IgD-negative memory B cell (primary cell): Measurements from ENCODE around the gene SEMA6D. TPM values are rescaled to one million over a fixed set of nuclear protein-coding genes. Genes with fewer than 3 reads are reported as not detected.
"Not testable (repeated sequence)": the region's sequence is repeated elsewhere in the genome, so short reads cannot be mapped to it uniquely, and the experiment has no call there.

Experiments used
- H3K27ac Mint-ChIP-seq, 3 donors: one replicate each; pipeline ENCODE4 v1.8.0; 2020 to 2022; ENCODE audit warnings: mild to moderate bottlenecking in 3 of 3, mixed read lengths in 3 of 3, moderate library complexity in 1 of 3
- H3K27me3 Mint-ChIP-seq: one replicate; pipeline ENCODE4 v1.8.0; 2021; ENCODE audit warnings: mixed read lengths
- H3K36me3 Mint-ChIP-seq: one replicate; pipeline ENCODE4 v1.8.0; 2020; ENCODE audit warnings: mild to moderate bottlenecking, mixed read lengths
- H3K4me1 Mint-ChIP-seq, 3 donors: one replicate each; pipeline ENCODE4 v1.8.0; 2020 to 2022; ENCODE audit warnings: mixed read lengths in 3 of 3, mild to moderate bottlenecking in 1 of 3
- H3K4me3 Mint-ChIP-seq, 4 donors: one replicate each; pipeline ENCODE4 v1.8.0; 2020 to 2022; ENCODE audit warnings: mild to moderate bottlenecking in 4 of 4, mixed read lengths in 4 of 4, moderate library complexity in 3 of 4
- H3K9me3 Mint-ChIP-seq, 3 donors: one replicate each; pipeline ENCODE4 v1.8.0; 2020 to 2021; ENCODE audit warnings: mixed read lengths in 3 of 3, mild to moderate bottlenecking in 1 of 3
- polyA plus RNA-seq: library from polyadenylated mRNA; unstranded; fragments of 300-500 nt; fragmentation: Illumina TruSeq; gene quantifications from one replicate; pipeline ENCODE4 v1.2.3, GENCODE V29; 2021

Gene SEMA6D
- polyA plus RNA-seq, 1 donor from 2014 or later, result not detected

DNA sequence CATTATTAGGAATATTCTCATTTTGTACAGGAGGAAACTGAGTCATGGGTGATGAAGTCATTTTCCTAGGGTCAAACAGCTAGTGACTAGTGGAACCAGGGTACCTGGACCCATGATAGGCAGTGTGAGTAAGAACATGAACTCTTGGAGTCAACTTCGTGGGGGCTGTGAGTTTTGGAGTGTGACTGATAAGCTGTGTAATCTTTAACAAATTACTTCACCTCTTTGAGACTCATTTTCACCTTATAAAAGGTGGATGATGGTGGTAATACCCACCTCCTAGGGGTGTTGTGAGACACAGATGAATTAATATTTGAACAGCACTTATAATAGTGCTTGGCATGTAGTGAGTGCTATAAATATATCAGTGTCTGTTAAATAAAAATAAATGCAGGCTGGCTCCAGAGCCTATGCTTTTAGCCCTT is 9.1 kb downstream of the SEMA6D start:
- Mint-ChIP-seq H3K4me1 (no peaks in the 10 kb centered on the region), H3K27me3 (peaks cover 11% of the 10 kb centered on the region), H3K36me3 (no peaks in the 10 kb centered on the region), H3K27ac (no peak overlapping the region), H3K4me3 (no peak overlapping the region), H3K9me3 (no peaks in the 10 kb centered on the region)

DNA sequence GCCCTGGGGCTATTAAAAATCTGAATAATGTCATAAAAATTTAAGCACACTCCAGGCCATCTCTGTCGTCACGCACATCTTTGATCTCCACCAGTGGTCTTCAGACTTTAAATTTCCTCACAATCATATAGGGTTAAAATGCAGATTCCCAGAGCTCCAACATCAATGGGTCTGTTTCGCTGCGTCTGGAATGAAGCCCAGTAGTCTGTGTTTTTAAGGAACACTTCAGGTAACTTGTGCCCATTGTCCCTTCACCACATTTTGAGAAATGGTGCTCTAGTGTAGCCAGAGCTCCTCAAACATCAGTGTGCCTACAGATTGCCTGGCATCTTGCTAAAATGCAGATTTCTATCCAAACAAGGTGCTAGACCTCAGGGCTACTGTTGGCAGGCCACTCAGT is 9.8 kb downstream of the SEMA6D start:
- H3K9me3 Mint-ChIP-seq, result no peaks in the 10 kb centered on the region
- H3K4me3 Mint-ChIP-seq, result no peak overlapping the region
- H3K27ac Mint-ChIP-seq, result no peak overlapping the region
- H3K4me1 Mint-ChIP-seq, result no peaks in the 10 kb centered on the region
- peaks cover 8% of the 10 kb centered on the region for H3K27me3 Mint-ChIP-seq
- H3K36me3 Mint-ChIP-seq, result no peaks in the 10 kb centered on the region

GRCh38 chr15:47727676-47728075 is 10.4 kb downstream of the SEMA6D start:
- Mint-ChIP-seq H3K9me3 (no peaks in the 10 kb centered on the region), H3K4me3 (no peak overlapping the region), H3K27me3 (peaks cover 5% of the 10 kb centered on the region), H3K36me3 (no peaks in the 10 kb centered on the region), H3K27ac (no peak overlapping the region), H3K4me1 (no peaks in the 10 kb centered on the region)

DNA sequence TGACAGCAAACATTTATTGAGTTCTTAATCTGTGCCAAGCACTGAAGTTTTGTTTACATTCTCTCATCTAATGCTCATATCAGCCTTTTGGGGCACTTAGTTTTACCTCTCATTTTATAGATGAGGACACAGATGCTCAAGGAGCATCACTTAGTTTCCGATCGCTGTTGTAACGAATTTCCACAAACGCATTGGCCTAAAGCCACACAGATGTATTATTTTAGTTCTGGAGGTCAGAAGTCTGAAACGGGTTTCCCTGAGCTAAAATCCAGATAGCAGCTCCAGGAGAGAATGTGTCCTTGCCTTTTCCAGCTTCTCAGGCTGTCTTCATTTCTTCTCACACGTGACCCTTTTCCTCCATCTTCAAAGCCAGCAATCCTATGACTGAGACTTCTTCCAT is 11.1 kb downstream of the SEMA6D start:
- Mint-ChIP-seq H3K9me3 (no peaks in the 10 kb centered on the region), H3K36me3 (no peaks in the 10 kb centered on the region), H3K27ac (no peak overlapping the region), H3K4me3 (no peak overlapping the region), H3K4me1 (no peaks in the 10 kb centered on the region), H3K27me3 (no peaks in the 10 kb centered on the region)

DNA sequence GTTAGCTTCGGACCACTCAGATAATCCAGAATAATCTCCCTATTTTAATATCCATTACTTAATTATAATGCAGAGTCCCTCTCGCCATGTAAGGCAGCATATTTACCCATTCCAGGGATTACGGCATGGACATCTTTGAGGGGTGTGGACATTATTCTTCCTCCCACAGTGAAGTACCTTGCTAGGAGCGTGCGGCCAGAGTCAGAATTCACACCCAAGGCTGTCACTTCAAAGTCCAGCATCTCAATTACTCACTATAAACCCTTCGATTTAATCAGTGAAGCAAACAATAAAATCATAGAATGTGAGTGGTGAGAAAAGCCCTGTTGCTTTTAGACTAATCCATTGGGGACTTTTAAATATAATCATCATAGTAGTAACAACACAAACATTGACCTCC is 11.6 kb downstream of the SEMA6D start:
- no peaks in the 10 kb centered on the region for H3K27me3 Mint-ChIP-seq
- H3K4me3 Mint-ChIP-seq, result no peak overlapping the region
- no peaks in the 10 kb centered on the region for H3K4me1 Mint-ChIP-seq
- H3K9me3 Mint-ChIP-seq, result no peaks in the 10 kb centered on the region
- H3K36me3 Mint-ChIP-seq, result no peaks in the 10 kb centered on the region
- no peak overlapping the region for H3K27ac Mint-ChIP-seq

GRCh38 chr15:47731230-47731629 is 13.9 kb downstream of the SEMA6D start:
- H3K4me1 Mint-ChIP-seq, result no peaks in the 10 kb centered on the region
- H3K27ac Mint-ChIP-seq, result no peak overlapping the region
- no peak overlapping the region for H3K4me3 Mint-ChIP-seq
- H3K27me3 Mint-ChIP-seq, result peaks cover 3% of the 10 kb centered on the region
- no peaks in the 10 kb centered on the region for H3K36me3 Mint-ChIP-seq
- peaks cover 0 to 1% (median 0%) of the 10 kb centered on the region in 3 donors for H3K9me3 Mint-ChIP-seq

GRCh38 chr15:47732248-47732647 is 14.9 kb downstream of the SEMA6D start:
- Mint-ChIP-seq H3K4me3 (no peak overlapping the region), H3K4me1 (no peaks in the 10 kb centered on the region), H3K27ac (no peak overlapping the region), H3K9me3 (peaks cover 0 to 1% (median 0%) of the 10 kb centered on the region in 3 donors), H3K27me3 (peaks cover 3% of the 10 kb centered on the region), H3K36me3 (no peaks in the 10 kb centered on the region)

DNA sequence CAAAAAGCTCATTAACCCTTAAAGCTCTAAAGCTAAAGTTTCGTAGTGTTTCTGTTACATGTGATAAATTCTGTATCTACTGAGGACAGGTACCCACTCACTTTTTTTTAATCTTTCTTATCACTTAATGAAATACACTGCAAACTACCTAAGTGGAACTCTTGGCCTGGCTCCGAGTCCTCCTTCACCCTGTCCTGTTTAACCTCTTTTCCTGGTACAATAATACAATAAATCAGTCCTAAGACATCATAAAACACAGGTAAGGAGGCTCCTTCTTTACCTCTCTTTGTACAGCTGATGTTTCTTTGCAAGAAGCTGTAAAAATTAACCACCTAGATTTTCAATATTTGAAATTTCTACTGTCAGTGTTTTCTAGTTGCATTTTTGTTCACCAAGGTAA is 15.8 kb downstream of the SEMA6D start:
- Mint-ChIP-seq H3K4me3 (no peak overlapping the region), H3K9me3 (peaks cover 0 to 1% (median 0%) of the 10 kb centered on the region in 3 donors), H3K27me3 (peaks cover 4% of the 10 kb centered on the region), H3K4me1 (no peaks in the 10 kb centered on the region), H3K36me3 (no peaks in the 10 kb centered on the region), H3K27ac (no peak overlapping the region)

DNA sequence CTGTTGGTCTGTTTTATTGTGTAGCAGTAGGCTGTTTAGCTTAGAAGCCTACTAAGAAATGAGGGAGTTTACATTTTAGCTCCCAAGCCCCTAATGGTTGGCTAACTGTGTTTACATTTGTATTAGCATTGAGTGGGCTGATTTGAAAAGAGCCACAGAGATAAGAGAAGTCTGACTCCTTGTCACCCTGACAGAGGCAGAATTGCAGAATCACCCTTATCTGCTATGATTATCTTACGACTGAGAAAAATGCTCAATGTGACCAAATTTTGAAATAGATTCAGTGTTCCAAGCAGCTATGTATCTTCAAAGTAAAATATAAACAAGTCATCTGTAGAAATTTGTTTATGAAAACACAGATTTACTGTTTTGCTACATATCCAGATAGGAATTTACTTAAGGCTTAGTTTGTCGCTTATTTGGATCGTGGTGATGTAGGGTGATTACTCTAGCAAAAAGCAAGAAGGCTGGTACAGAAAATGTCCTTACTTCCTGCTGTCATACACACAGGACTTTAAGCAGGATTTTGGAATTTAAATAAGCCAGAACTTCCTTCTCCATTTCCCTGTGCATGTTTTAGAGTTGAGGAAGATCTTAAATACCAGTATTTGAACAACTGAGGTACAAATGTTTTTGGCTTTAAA is 19.0 kb downstream of the SEMA6D start:
- Mint-ChIP-seq H3K27me3 (peaks cover 10% of the 10 kb centered on the region), H3K27ac (no peak overlapping the region), H3K36me3 (no peaks in the 10 kb centered on the region), H3K4me3 (no peak overlapping the region), H3K9me3 (peaks cover 0 to 5% (median 0%) of the 10 kb centered on the region in 3 donors), H3K4me1 (peaks cover 0 to 2% (median 0%) of the 10 kb centered on the region in 3 donors)

DNA sequence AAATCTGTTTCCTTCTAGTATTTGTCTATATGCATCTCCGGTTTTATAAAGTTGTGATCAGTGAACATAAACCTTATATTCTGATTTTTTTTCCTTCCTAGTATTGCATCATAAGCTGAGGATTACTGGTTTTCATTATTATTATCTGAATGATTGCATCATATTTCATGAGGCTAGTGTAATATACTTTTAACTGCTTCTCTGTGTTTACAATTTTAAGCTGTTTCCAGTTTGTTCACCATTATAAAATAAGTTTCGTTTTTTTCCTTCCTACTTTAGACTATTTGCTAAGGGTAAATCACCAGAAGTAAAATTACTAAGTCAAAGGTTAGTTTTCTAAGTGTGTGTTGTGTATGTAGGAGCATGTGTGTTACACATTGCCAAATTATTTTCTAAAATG is 20.2 kb downstream of the SEMA6D start:
- H3K4me1 Mint-ChIP-seq, result peaks cover 0 to 2% (median 0%) of the 10 kb centered on the region in 3 donors
- peaks cover 0 to 5% (median 0%) of the 10 kb centered on the region in 3 donors for H3K9me3 Mint-ChIP-seq
- H3K4me3 Mint-ChIP-seq, result no peak overlapping the region
- peaks cover 10% of the 10 kb centered on the region for H3K27me3 Mint-ChIP-seq
- no peaks in the 10 kb centered on the region for H3K36me3 Mint-ChIP-seq
- H3K27ac Mint-ChIP-seq, result no peak overlapping the region

GRCh38 chr15:47738144-47738825 is 21.0 kb downstream of the SEMA6D start:
- peaks cover 10% of the 10 kb centered on the region for H3K27me3 Mint-ChIP-seq
- H3K4me3 Mint-ChIP-seq, H3K4me1 Mint-ChIP-seq, H3K36me3 Mint-ChIP-seq, H3K27ac Mint-ChIP-seq, H3K9me3 Mint-ChIP-seq: not testable (repeated sequence)

DNA sequence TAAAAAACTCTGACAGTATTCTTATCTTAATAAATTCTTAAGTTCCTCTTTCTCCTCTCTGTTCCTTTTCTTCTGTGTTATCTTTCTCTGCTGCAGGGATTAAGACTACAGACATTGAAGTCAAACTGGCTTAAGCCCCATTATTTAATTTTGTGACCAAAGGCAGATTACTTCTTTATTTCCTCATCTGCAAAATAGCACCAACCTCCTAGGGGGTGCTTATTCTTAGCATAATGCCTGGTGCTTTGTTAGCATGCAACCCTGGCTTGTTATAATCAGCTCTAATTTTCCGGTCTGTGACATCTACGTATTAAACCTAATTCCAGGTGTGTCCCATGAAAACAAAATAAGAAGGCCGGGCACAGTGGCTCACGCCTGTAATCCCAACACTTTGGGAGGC is 23.8 kb downstream of the SEMA6D start:
- Mint-ChIP-seq H3K36me3 (no peaks in the 10 kb centered on the region), H3K9me3 (peaks cover 0 to 4% (median 0%) of the 10 kb centered on the region in 3 donors), H3K4me3 (no peak overlapping the region), H3K27ac (no peak overlapping the region), H3K27me3 (peaks cover 7% of the 10 kb centered on the region), H3K4me1 (peaks cover 0 to 2% (median 0%) of the 10 kb centered on the region in 3 donors)

DNA sequence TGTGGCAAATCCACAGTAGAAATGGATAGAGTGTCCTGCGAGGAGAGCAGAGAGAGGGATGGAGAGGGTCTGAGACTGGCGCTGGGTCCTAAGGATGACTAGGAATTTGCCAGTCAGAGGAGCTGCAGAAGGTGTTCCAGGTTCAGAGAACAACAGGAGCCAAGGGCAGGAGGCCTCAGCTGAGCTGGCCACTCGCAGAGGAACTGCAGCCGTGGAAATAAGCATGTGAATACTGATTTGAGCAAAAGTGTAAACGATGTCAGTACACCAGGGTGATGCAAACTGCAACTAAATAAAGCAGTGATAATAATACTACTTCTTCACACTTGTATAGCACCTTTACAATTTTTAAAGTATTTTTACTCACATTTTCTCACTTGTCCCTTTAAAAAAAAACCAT is 24.6 kb downstream of the SEMA6D start:
- H3K36me3 Mint-ChIP-seq, result no peaks in the 10 kb centered on the region
- H3K9me3 Mint-ChIP-seq, result peaks cover 0 to 4% (median 0%) of the 10 kb centered on the region in 3 donors
- H3K4me3 Mint-ChIP-seq, result no peak overlapping the region
- H3K27me3 Mint-ChIP-seq, result peaks cover 7% of the 10 kb centered on the region
- H3K27ac Mint-ChIP-seq, result peak overlapping the region in 1 of 3 donors; percentile 66
- H3K4me1 Mint-ChIP-seq, result peaks cover 0 to 2% (median 0%) of the 10 kb centered on the region in 3 donors

DNA sequence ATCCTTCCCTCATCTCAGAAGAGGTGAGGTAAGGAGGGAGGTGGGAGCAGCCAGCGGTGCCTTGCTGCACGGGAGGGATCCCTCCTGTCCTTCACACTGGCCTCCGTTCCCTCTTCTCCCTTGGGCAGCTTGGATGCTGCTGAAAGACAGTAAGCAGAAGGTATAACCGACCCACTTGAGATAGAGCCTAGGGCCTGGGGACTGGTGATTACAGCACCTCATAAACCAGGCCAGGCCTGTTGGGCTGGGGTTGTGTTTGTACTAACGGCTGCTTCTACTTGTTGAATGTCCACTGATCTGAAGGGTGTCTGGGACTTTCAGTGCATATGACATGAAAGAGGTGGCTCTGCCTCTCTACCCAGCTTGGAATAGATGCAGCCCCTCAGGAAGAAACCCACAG is 25.0 kb downstream of the SEMA6D start:
- Mint-ChIP-seq H3K4me3 (no peak overlapping the region), H3K36me3 (no peaks in the 10 kb centered on the region), H3K4me1 (peaks cover 0 to 2% (median 0%) of the 10 kb centered on the region in 3 donors), H3K27me3 (peaks cover 7% of the 10 kb centered on the region), H3K27ac (no peak overlapping the region), H3K9me3 (peaks cover 0 to 4% (median 0%) of the 10 kb centered on the region in 3 donors)

GRCh38 chr15:47742742-47743141 is 25.4 kb downstream of the SEMA6D start:
- Mint-ChIP-seq H3K27me3 (peaks cover 7% of the 10 kb centered on the region), H3K9me3 (peaks cover 0 to 4% (median 0%) of the 10 kb centered on the region in 3 donors), H3K4me1 (peaks cover 0 to 2% (median 0%) of the 10 kb centered on the region in 3 donors), H3K36me3 (no peaks in the 10 kb centered on the region), H3K4me3 (no peak overlapping the region), H3K27ac (no peak overlapping the region)

- Mint-ChIP-seq H3K4me1 (peaks cover 0 to 2% (median 0%) of the 10 kb centered on the region in 3 donors), H3K9me3 (peaks cover 0 to 4% (median 0%) of the 10 kb centered on the region in 3 donors), H3K4me3 (no peak overlapping the region), H3K27ac (no peak overlapping the region), H3K36me3 (no peaks in the 10 kb centered on the region), H3K27me3 (peaks cover 3% of the 10 kb centered on the region)
Measured at GRCh38 chr15:47743385-47743784, 26.1 kb downstream of the SEMA6D start.
